EL (cell line): ENCODE data around the gene RNU7-1.

Source experiments
- DNase-seq: peaks from one replicate; pipeline ENCODE4 v3.0.0-alpha.2; 2016

Gene RNU7-1

GRCh38 chr12:6954316-6955107 is 10.9 kb downstream of the RNU7-1 start:
- no peak for DNase-seq

- no peak for DNase-seq
Measured at GRCh38 chr12:6955108-6956020, 11.7 kb downstream of the RNU7-1 start.

- DNase-seq = no peak
Measured at GRCh38 chr12:6956021-6956727, 12.6 kb downstream of the RNU7-1 start.

- no peak for DNase-seq
Measured at GRCh38 chr12:6957151-6957701, 13.6 kb downstream of the RNU7-1 start.

GRCh38 chr12:6957741-6958608 is 14.4 kb downstream of the RNU7-1 start:
- no peak for DNase-seq

- no peak for DNase-seq
Measured at GRCh38 chr12:6958609-6959057, 15.0 kb downstream of the RNU7-1 start.

GRCh38 chr12:6959058-6959804 is 15.6 kb downstream of the RNU7-1 start:
- no peak for DNase-seq

- DNase-seq = no peak
Measured at GRCh38 chr12:6959805-6960592, 16.4 kb downstream of the RNU7-1 start.

- peak; percentile 40 for DNase-seq
Measured at GRCh38 chr12:6960593-6961277, 17.1 kb downstream of the RNU7-1 start.

- DNase-seq = peak; percentile 55
Measured at GRCh38 chr12:6961278-6961694, 17.7 kb downstream of the RNU7-1 start.

GRCh38 chr12:6961695-6962284 is 18.2 kb downstream of the RNU7-1 start:
- peak; percentile 76 for DNase-seq

GRCh38 chr12:6962285-6963015 is 18.8 kb downstream of the RNU7-1 start:
- no peak for DNase-seq

- no peak for DNase-seq
Measured at GRCh38 chr12:6963016-6963731, 19.6 kb downstream of the RNU7-1 start.

GRCh38 chr12:6963791-6964413 is 20.3 kb downstream of the RNU7-1 start:
- DNase-seq = no peak

- DNase-seq = no peak
Measured at GRCh38 chr12:6964605-6965025, 21.0 kb downstream of the RNU7-1 start.

GRCh38 chr12:6965026-6965661 is 21.5 kb downstream of the RNU7-1 start:
- peak; percentile 78 for DNase-seq

GRCh38 chr12:6965714-6966113 is 22.1 kb downstream of the RNU7-1 start:
- DNase-seq = no peak
